NCI-H1930 (cell line): Measurements from ENCODE around the gene SOCS1.
"Not testable (repeated sequence)": the region's sequence is repeated elsewhere in the genome, so short reads cannot be mapped to it uniquely, and the experiment has no call there.

Experiments
- DNase-seq, 2 experiments: peaks; one replicate each; lab custom pipeline; 2025; lab: John Stamatoyannopoulos, UW

The SOCS1 gene

DNA sequence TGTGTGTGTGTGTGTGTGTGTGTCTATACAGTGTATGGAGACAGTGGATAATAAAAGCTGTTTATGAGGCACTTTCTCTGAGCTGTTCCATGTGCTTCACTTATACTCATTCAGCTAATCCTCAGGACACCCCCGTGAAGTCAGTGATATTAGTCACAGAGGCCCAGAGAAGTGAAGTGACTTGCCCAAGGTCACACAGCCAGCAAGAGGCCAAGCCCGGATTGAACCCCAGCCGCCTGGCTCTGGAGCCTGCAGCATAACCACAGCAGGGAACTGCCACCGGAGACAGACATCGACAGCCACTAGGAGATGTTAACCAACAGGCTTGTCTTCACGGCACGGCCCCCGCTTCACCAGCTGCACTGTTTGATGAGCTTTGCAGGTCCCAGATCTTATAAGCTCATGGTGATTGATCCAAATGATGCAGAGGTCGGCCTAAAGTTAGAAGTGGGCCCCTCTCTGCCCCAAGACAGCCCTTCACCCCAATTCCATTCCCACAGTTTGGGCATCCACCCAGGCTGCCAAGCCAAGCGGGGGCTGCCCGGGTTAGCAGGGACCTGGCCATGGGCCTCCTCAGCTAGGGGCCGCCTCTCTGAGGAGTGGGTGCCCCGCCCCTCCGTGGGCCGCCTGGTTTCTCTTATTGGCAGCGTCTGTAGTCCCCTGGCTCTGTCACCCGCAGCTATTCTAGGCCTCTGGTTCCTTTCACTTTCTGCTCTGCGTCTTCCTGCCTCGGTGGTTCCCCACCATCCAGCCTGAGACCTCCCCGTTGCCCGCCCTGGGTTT, 30.9 kb downstream of the SOCS1 start:
- DNase-seq: no peak

DNA sequence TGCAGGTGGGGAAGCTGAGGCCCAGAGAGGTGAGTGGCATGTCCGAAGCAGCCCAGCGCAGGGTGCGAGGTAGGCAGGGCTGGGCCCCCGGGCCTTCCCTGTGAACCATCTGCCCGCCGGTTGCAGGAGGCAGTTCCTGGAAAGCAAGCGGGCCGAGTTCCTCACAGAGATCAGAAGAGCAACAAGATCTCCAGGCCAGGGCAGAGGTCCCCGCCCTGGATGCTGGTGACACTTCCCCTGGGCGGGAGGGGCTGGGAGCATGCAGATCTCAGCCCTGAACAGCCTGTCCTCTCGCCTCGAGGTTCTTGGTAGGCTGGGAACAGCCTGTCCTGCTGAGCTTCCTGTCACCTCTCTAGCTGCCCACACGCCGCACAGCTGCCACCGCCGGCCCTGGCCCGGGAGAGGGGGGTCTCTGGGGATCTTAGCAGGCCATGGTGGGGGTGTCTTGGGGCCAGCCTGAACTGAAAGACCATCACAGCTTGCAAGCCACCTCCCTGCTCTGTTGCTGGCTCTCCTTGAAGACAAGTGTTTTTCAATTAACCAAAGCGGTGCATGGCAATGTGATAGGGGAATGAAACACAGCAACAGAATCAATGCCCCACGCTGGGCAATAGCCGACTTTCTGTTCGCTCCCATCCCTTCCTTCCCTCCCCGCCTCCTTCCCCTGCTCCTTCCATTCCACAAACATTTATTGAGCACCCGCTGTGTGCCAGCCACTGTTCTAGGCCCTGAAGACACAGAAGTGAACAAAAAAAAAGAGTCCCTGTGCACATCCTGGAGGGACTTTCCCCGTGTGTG, 31.7 kb downstream of the SOCS1 start:
- DNase-seq: no peak

DNA sequence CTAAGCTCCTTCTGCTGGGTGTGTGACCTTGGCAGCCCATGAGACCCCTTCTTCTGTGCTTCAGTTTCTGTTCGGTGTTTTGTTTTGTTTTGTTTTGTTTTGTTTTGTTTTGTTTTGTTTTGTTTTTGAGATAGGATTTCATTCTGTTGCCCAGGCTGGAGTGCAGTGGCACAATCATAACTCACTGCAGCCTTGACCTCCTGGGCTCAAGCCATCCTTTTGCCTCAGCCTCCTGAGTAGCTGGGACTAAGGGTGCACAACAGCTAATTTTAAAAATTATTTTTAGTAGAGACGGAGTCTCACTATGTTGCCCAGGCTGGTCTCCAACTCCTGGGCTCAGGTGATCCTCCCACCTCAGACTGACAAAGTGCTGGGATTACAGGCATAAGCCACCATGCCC, 35.5 kb downstream of the SOCS1 start:
- not testable (repeated sequence) for DNase-seq

DNA sequence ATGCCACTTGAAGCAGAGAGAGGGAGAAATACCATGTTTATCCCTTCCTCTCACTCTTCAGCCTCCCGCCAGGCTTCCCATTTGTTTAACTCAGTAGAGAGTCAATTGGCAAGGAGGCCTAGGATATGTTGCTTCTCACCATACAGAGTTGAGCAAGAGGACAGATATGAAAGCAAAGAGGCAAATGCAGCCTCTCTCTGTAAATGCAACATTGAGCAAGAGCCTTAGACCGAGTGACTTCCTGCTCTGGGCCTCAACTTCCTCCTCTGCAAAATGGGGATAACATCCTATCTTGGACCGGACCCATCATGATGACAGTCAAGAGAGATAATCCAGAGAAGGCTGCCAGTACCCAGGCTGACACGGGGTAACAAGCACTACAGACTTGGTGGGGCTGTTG, 36.8 kb downstream of the SOCS1 start:
- no peak for DNase-seq

DNA sequence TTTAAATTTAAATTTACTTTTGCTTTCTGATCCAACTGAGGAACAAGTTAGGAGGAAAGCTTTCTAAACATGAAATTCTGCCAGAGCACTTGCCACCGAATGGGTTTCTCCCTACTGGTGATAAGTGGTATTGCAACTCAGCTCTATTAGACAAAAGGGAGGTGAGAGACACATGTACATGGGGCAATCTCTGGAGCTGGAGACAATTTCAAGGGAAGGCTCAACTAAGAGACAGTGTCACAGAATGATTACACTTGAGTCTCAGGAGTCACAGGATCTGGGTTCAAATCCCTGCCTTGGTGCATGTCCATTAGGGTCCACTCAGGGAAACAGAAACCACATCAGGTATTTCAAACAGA, 37.4 kb downstream of the SOCS1 start:
- DNase-seq: no peak

DNA sequence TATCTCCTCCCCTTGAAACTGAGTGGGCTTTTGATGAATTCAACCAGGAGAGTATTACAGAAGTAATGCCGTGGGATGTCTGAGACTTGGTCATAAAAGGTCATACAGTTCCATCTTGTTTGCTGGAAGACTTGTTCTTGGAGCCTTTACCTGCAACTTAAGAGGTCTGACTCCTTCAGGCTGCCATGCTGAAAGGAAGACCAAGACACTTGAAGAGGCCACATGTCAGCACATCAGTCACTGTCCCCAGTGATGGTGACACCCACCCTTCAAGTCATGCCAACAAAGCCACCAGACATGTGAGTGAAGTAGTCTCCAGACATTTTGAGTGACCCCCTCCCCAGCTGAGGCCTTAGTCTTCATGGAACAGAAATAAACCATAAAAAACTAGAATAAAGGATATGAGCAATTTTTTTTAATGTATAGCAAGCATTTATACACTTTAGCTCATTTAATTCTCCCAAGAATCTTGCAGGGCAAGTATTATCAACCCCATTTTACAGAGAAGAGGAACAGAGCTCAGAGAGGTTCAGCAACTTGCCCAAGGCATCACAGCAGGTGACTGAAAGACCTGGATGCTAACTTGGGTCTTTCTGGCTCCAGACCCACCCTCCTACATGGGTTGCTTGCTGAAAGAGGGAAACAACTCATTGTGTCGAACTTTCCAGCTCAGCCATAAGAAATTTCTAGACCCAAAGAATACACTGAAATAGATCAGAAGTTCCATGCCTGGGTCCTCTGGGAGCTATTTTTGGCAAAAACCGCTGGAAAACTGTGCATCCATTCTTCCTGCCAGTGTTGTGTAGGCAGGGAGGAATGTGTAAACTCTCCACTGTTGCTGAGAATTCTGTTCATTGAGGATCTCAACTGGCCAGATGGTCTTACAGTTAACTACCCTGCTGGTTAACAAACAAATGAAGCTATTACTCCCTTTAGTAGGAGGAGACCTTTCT, 38.1 kb downstream of the SOCS1 start:
- DNase-seq: no peak

DNA sequence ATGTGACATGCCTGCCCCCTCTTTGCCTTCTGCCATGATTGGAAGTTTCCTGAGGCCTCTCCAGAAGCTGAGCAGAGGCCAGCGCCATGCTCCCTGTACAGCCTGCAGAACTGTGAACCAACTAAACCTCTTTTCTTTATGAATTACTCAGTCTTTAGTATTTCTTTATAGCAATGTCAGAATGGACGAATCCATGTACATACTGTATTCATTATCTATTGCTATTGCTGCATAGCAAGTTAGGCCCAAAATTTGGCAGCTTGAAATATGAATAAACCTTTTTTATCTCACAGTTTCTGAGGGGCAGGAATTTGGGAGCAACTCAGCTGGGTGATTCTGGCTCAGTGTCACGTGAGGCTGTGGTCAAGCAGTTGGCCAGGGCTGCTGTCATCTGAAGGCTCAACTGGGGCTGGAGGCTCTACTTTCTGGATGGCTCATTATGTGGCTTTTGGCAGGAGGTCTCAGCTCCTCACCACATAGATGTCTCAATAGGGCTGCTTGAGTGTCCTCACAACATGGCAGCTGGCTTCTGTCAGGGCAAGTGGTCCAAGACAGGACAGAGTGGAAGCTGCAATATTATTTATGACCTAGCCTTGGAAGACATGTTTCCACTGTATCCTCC, 40.0 kb downstream of the SOCS1 start:
- DNase-seq: no peak

DNA sequence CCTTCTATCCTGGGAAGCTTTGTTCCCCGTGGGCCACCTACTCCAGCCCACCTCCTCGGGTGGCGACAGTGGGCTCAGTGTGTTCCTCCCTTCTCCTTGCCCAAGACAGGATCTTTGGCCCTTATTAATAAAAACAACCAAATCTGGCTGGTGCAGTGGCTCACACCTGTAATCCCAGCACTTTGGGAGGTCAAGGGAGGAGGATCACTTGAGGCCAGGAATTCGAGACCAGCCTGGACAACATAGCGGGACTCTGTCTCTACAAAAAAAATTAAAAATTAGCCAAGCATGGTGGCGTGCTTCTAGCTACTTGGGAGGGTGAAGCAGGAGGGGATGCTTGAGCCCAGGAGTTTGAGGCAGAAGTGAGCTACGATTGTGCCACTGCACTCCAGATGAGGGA, 42.2 kb downstream of the SOCS1 start:
- no peak for DNase-seq

DNA sequence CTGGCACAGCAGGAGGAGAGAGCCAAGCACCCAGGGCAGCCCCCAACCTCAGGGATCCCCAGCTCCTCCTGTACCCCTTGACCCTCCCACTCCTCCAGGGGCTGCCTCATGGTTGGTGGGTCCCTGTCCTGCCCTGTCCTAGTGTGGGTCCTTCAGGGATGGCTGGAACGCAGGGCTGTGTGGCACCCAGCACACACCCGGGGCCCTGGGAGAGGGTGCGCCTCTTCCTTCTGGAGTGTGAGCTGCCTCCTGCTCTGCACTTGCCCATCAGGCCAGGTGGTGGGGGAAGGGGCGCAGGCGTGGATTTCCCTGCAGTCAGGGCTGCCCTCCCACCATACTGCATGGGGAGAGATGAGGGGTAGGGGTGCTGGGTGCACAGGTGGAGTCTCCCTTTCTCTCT, 42.6 kb downstream of the SOCS1 start:
- DNase-seq: no peak

DNA sequence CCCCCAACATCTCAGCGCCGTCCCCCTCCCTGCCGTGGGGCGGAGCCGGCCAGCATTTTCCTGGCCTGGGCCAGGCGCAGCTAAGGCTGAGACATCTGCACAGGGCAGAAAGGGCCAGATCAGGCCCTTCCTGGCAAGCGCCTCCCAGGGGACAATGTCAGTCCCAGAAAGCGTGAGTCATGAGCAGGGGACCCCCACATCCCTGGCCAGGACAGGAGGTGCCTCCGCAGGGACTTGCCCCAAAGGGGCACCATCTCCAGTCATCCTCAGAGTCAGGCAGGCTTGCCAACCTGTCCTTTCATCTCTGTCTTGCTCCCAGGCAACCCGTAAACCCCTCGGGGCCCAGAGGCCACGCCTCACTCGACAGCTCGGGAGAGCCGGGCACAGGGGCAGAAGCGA, 43.2 kb downstream of the SOCS1 start:
- no peak for DNase-seq

DNA sequence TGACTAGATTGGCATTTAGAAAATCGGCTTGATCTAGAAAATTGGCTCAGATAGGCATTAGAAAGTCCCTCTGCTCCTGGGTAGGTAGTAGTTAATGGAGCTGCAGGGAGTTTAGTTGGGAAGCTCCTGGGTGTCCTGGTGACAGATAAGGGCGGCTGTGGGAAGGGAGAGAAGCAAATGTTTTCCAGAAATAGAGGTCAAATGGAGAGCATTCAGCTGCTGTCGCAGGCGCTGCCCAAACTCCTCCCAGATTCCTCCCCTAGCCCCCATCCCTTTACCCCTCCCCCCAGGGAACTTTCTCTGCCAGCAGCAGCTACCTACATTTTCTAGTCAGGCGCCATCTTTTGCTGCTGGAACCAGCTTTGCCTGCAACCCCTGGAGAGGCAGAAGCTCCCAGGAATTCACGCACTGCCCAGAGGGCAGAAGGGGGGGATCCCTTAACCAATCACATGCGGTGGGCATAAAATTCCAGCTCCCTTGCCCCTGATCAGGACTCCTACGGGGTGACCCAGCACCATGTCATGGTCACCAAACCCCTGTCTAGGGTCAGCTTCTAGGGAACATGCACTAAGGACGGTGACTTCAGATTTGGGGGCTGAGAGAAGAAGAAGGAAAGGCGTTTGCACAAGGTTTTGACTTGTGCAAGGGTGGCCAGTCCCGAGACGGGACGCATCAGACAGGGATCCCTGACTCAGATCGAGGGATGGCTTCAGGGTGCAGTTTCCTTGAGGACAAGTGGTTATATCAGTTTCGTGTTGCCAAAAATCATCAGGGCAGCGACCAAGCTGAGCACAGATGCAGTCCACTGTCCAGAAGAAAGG, 43.8 kb downstream of the SOCS1 start:
- DNase-seq: no peak

DNA sequence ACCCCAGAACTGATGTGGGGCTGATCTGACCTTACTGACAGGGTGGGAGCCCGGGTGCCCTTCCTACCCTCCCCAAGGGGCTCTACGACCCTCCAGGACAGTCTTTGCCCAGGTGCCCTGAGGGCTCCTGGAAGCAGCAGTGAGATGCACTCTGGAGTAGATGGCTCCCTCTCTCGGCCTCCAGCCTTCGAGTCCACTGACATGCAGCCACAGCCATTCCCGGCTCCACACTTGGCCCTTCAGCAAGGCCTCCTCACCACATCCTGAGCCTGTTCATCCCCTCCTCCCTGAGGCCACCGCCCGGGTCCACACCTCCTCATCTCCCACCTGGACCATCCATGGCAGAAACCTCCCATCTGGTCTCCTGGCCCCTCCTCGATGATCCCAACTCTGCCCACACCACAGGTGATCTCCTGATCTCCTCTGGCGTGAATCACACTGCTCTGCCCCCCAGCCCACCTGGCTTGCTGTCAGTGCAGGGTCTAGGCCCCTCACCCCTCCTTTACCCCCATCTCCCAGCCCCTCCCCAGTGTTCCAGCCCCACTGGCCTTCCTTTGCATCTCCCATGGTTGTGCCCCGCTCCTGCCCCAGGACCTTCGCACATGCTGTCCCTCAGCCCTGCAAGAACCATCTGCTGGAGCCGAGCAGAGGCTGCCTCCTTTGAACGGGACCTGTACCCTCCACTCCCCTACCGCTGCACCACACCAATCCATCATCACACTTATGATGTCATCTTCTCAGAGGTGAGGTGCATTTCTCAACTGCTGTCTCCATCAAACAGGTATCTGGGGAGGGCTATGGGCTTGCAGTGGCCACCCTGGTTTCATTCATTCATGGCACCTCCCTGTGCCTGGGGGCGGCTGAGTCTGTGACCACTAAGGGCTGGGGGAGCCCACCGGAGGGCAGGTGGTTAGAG, 44.7 kb downstream of the SOCS1 start:
- peak in 1 of 2 experiments; percentile 21 for DNase-seq

DNA sequence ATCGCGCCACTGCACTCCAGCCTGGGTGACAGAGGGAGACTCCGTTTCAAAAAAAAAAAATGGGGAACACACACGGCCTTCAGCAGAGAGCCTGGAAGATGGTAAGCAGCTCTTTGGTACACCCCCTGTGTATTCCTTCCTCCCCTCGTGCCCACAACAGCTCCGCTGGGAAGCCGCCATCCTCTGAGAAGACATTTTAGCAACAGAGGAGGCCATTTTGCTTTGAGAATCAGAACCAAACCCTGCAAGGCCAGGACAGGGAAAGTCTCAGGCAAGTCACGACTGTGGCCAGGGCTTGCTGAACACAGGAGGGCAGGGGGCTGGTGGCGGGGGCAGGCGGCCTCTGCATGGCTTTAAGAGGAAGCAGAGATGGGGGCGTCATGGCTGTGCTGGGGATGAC, 45.7 kb downstream of the SOCS1 start:
- no peak for DNase-seq

DNA sequence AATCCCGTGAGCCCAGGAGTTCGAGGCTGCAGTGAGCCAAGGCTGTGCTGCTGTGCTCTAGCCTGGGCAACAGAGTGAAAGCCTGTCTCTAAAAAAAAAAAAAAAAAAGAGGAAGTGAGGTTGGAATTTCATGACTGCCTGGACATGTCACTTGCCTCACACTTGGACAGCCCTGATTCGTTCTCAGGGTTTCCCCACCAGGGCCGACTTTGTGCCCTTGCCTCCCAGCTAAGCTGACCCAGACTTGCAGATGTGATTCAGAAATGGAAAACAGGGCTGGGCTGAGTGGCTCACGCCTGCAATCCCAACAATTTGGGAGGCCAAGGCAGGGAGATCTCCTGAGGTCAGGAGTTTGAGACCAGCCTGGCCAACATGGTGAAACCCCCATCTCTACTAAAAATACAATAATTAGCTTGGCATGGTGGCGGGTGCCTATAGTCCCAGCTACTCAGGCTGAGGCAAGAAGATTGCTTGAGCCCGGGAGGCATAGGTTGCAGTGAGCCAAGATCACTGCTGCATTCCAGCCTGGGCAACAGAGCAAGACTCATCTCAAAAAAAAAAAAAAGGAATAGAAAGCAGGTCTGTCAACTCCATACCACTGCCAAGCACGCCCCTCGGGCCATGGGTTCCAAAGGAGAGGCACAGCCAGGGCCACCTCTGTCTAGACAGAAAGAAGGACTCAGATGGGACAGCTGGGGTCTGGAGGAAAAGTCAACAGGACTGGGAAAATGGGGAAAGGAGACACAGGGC, 46.9 kb downstream of the SOCS1 start:
- DNase-seq: no peak

DNA sequence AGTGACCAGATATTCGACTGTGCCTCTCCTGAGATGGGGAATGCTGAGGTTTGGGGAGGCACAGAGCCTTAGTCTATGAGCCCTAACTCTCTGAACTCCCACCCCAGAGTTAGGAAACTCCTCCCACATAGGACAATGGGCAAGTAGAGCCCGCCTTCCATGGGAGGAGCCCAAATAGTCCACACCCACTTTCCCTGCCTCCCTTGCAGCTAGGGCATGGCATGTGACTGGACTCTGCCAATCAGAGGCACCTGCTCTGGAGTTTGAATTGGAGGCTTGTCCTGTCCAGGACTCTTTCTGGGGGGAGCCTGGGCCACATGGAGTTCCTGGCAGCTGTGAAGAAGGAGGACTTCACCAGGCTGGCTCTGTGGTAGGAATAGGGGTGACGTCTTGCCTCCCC, 48.4 kb downstream of the SOCS1 start:
- no peak for DNase-seq

DNA sequence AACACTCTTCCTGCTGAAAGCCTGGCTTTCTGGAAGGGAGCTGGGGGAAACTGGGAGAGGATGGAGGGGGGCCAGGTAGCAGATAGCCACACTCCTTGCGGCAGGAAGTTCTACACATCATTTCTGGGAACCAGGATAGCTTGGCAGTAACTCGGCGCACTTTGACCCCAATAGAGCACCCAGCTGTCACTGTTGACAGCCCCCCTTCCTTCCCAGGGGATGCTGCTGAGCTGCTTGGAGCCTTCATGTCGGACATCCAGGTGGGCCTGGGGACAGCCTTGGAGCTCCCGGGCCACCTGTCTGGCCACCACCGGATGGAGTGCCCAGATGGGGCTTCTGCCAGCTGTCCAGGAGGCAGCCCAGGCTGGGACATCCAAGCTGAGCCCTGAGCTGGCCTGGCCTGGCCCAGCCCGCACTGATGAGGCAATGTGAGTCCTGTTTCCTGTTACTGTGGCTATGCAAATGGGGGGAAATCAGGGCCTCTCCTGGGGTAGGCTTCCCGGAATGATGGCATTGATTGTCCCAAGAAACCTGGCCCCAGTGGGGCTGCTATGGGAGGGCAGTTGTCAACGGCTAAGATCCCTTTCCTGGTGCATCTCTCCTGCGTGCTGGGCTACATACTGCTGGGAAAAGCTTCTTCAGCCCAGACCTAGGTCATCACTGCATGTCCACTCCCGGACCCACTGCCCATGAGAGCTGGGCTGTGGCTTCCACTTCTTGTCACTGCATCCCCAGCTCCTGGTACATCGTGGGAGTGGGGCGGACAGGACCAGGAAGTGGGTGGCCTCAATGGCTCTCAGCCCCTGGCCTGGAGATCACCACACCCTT, 50.0 kb downstream of the SOCS1 start:
- DNase-seq: no peak

DNA sequence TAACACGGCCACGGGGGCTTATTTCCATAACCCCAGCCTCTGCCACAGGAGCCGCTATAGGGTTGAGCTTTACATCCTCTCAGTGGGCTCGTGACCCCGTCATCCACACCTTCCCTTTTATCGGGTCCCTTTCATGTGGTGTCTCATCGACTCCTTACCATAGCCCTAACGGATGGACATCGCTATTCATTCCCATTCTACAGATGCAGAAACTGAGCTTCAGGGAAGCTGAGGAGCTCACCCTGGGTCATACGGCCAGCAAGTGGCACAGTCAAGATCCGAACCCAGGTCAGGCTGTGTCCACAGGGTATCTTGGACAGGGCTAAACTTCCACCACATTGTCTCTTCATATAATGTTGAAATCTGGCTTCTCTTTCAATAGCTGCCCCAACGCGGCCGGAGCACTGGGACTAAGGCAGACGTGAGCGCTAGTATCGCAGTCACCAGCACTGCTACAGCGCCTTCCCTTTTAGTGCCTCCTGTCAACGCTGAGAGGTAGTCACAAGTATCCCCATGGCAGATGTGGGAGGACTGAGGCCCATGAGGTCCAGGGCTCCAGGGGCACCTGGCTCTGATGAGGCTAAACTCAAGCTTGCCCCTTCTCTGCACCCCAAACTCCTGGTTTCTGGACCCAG, 50.8 kb downstream of the SOCS1 start:
- no peak for DNase-seq

DNA sequence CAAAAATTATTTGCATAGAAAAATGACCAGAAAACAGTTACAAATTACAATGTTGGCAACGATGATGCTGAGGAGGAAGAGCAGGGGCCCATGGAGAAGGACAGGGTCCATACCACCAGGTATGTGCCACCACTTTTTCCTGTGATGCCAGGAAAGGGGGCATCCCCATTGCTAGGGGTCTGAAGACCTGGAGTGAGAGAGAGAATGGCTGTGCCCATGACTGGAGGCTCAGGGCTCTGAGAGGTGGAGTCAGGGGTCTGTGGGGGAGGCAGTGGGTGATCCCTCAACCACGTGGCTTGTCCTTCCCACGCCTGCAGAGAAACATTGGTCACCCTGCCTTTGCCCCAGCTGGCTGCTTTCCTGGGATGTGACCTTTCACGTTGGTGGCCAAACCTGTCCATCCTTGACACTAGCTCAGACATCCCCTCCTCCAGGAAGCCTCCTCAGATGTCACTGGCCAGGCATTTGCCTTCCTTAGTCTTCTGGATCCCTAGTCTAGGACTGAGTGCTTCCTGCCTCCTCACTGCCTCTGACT, 51.4 kb downstream of the SOCS1 start:
- no peak for DNase-seq
